ENCODE results near the gene HOXD11.

Gene HOXD11

GRCh38 chr2:176136374-176137251 is 29.5 kb downstream of the HOXD11 start:
- peak; percentile 36 for DNase-seq

DNA sequence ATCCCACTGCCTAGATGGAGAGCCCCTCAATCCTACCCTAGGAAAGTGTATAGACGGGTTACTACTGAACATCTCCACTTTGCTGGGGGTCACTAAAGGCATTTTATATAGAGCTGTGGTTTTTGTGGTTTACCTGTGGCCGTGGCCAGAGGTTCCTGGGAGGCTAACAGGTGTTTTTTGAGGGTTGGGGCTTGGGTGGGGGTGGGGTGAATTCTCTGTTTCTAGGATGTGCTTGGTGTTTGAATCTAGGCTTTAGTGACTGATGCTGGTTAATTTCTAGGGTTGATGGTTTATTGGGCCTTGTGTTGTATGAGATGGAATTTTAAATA is 30.1 kb downstream of the HOXD11 start:
- DNase-seq: no peak

GRCh38 chr2:176137906-176138305 is 30.8 kb downstream of the HOXD11 start:
- DNase-seq: no peak

DNA sequence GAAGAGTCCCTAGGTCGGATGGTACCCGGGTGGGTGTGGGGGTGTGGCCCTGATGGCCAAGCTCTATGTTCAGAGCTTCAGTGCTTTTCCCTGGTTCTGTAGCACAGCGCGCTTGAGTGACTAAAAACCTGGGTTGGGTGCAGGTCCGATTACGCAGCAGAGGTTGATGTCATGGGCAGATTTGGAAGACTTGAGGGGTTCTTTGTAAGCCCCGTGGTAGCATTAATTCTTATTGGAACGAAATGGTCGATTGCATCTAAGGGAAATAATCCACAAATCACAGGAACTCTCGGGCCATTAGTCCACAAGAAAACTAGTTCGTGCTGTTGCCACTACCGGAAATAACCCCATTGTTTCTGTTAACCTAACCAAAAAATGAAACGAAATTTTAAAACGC is 31.4 kb downstream of the HOXD11 start:
- DNase-seq: no peak

GRCh38 chr2:176138923-176139660 is 32.0 kb downstream of the HOXD11 start:
- no peak for DNase-seq

DNA sequence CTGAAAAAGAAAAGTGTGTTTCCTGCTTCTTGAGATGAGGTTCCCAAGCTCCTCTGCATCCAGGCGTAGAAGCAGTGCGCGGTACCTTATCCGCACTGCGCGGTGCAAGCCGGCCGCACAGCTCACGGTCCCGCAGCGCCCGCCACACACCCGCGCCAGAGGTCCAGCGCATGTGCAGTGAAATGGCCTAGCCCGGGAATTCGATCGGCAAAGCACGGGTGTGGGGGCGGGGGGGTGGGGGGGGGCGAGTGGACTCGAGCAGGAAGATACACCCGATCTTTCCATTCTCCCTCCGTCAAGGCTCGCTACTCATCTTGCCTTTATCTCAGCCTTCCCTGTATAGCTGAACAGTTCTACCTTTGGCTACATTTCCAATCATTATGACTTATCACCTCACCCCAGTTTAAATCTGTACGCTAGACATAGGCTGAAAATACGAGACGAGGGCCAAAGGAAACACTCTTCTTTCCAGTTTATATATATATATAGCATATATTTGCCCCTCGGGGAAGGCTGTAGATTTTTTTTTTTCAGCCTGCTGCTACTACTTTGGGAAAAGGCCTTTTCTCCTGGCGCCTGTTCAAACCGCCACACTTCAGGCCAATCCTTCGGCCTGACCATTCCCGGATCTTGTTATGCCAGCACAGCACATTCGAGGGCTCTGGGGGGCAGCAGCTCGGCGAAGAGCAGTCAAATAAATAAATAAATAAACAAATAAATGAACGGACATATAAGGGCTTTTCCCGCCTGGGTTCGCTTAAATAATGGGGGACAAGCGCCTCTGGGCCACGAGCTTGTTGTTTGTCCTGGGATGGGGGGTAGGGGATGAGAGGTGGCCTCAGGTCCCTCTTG is 32.8 kb downstream of the HOXD11 start:
- DNase-seq: no peak

DNA sequence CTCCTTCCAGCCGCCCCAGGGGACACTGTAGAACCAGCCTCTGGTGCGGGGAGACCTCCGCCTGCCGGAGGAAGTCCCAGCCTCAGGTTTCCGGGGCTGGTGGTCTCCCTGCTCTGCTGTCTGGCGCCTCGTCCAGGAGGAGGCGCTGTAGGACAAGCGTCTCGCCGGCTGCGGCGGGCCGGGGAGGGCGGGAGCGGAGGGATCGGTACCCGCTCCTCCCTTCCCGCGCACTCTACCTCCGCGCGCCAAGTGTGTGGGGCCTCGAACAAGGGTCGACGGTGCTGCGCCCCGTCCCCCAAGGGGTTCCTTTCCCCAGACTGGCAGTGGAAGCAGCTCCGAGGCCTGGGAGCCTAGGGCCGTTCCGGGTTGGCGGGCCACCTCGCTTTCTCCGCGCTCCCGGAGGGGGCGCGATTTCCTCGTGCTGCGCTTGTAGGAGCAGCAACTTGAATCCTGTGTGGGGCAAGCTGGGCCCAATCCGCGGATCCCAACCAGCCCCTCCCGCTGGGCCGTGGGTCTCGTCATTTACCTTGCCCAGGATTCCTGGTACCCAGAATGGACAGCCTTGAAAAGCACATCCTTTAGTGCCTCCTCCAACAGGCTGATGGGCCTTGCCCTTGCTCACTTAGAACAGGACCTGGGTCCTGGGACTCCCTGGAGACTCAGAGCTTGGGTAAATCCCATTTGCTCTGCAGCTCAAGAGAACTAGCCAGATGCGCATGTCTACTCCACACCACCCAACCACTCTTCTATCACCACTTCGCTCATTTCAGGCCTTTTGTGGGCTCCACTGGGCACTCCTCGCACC is 33.6 kb downstream of the HOXD11 start:
- DNase-seq: peak; percentile 82

- no peak for DNase-seq
Observed at GRCh38 chr2:176142281-176142680, 35.2 kb downstream of the HOXD11 start.

- DNase-seq: no peak
Observed at GRCh38 chr2:176145085-176145969, 38.2 kb downstream of the HOXD11 start.

GRCh38 chr2:176146101-176146500 is 39.0 kb downstream of the HOXD11 start:
- no peak for DNase-seq

DNA sequence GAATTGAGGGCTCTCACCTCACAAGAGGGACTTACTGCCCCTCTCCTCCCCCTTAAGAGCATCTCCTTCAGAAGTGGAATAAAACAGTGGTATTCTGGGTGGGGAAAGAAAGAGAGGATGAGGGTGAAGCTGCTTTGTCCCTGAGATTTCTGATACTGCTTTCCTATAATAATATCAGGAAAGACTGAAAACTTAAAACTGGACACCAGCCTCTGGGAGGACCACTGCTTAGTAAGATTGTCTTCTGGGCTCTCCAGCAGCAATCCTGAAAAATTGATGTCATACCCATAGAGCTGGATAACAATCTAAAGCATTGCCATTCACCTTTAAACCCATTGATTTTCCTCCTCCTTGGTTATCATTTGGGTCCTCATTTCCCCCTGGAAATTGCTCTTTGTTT is 39.6 kb downstream of the HOXD11 start:
- no peak for DNase-seq

- DNase-seq: no peak
Observed at GRCh38 chr2:176147210-176147799, 40.2 kb downstream of the HOXD11 start.

GRCh38 chr2:176147800-176148496 is 40.9 kb downstream of the HOXD11 start:
- no peak for DNase-seq

DNA sequence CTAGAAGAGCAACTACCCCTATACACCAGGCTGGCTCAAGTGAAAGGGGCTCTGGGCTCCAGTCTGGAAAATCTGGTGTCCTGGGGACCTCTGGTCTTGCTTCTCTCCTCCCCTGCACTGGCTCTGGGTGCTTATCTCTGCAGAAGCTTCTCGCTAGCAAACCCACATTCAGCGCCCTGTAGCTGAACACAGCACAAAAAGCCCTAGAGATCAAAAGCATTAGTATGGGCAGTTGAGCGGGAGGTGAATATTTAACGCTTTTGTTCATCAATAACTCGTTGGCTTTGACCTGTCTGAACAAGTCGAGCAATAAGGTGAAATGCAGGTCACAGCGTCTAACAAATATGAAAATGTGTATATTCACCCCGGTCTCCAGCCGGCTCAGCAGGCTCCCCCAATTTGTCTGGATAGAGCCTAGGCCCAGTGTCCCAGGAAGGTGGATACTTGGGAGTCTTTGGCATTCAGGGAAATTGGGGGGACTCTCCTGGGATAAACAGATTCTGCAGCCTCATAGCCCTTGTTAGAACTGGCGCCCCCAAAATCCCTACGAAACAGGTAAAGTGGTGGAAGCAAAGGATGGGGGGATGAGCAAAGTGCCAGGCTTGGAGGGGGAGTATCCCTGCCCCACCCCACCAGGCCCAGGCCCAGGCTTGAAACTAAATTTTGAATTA is 41.8 kb downstream of the HOXD11 start:
- no peak for DNase-seq

GRCh38 chr2:176149481-176149938 is 42.4 kb downstream of the HOXD11 start:
- no peak for DNase-seq

GRCh38 chr2:176149939-176150583 is 43.0 kb downstream of the HOXD11 start:
- DNase-seq: no peak

DNA sequence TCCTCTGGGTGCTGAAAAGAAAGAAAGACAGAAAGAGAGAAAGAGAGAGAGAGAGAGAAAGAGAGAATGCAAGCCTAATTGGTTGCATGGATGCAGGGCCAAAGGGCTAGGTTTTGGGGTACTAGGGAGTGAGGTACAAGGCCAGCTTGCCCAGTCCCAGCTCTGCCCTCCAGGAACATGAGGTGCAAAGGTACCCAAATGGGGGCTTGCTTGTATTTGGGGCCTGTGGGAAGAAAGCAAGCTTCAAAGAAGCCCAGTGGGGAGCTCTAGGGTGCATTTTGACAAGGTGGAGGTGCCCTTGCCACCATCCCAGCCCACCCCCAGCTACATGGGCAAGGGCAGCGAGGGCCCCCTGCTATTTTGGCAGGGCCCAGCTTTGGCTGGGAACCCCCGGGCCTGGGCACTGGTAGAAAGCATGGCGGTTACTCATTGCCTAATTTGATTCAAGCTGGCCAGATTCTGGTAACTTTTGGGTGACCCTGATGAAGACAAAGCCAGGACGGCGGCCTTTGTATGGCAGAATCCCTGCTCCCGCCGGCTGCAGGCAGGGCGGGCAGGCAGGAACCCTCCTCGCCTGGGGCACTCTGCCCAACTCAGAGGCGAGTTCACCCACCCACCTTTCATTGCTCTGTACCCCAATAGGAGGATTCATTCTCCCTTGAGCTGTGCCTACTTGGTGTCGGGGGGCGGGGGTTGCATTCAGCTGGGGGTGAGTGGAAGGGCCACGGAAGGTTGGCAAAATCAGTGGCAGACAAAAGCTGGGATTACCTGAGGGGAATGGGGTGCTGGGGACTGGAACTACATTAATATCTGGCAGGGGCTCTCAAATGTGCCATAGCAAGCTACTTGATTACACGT is 43.7 kb downstream of the HOXD11 start:
- no peak for DNase-seq
